Esophagus muscularis mucosa (tissue), 3 donors: ENCODE results near the gene C7orf25.

ENCODE experiments used
- CTCF ChIP-seq, 3 experiments: fragments of 200-600 bp in 2 of 3; fragments of 450-650 bp in 1 of 3; sonication (generic) in 2 of 3; IDR thresholded peaks; one replicate each; pipeline ENCODE4 v1.5.1; 2017 to 2019; ENCODE audit warnings: antibody characterized with exemption in 3 of 3, mild to moderate bottlenecking in 2 of 3, moderate library complexity in 1 of 3
- POLR2A ChIP-seq: fragments of 450-650 bp; IDR thresholded peaks from one replicate; pipeline ENCODE4 v1.6.1; 2017; ENCODE audit warnings: antibody characterized with exemption, moderate library complexity, mild to moderate bottlenecking, low read depth

DNA sequence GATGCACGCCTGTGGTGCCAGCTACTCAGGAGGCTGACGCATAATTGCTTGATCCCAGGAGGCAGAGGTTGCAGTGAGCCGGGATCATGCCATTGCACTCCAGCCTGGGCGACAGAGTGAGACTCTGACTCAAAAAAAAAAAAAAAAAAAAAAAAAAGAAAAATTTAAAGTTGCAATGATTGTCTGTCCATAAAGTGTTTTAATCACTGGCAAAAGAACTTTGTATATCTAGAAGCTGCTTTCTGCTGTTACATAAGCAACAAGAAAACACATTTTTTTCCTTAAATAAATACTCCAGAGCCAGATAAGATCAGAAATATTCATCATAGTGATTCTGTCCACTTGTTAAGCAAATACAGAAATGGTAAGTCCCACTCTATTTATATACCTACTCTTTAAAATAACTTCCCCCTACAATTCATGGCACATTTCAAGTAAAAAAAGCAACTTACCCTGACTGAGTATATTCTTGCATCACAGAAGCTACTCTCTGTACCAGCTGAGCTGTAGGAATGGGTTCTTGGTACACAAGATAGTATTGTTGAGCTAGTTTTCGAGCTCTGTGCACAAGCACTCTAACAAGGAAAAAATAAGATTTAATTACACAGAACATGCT lies 12.5 kb upstream of the C7orf25 start:
- TF ChIP-seq POLR2A (no peak), CTCF (IDR thresholded peaks at IDR 0.05) (no peak)
